H9 (cell line): Measurements from ENCODE around the gene RBL1. TPM values are rescaled to one million over a fixed set of nuclear protein-coding genes. Genes with fewer than 3 reads are reported as not detected.

Experiments used
- DNase-seq: peaks from one replicate; pipeline ENCODE4 v3.0.0-alpha.2; 2017
- H2AFZ ChIP-seq: one replicate; pipeline ENCODE4 v1.6.1; 2013; ENCODE audit warnings: mild to moderate bottlenecking, low read length, control low read depth, moderate library complexity
- H2AK5ac ChIP-seq: 2 replicates; pipeline ENCODE4 v1.6.1; 2013; ENCODE audit warnings: low read length, control low read depth, mixed read lengths; ENCODE audit not compliant: insufficient read length
- H2BK120ac ChIP-seq: one replicate; pipeline ENCODE4 v1.6.1; 2013; ENCODE audit warnings: low read depth, mild to moderate bottlenecking, low read length, control low read depth, inconsistent platforms; ENCODE audit not compliant: poor library complexity, severe bottlenecking
- H2BK12ac ChIP-seq: 2 replicates; pipeline ENCODE4 v1.6.1; 2013; ENCODE audit warnings: low read length, control low read depth, mixed read lengths, low read depth; ENCODE audit not compliant: insufficient read length
- H2BK15ac ChIP-seq: 2 replicates; pipeline ENCODE4 v1.6.1; 2013; ENCODE audit warnings: low read depth, low read length, control low read depth
- H2BK20ac ChIP-seq: one replicate; pipeline ENCODE4 v1.6.1; 2013; ENCODE audit warnings: low read depth, mild to moderate bottlenecking, low read length, control low read depth, inconsistent platforms; ENCODE audit not compliant: poor library complexity, severe bottlenecking
- H2BK5ac ChIP-seq: 2 replicates; pipeline ENCODE4 v1.6.1; 2013; ENCODE audit warnings: low read length, control low read depth, mixed read lengths; ENCODE audit not compliant: insufficient read length
- H3K14ac ChIP-seq: 2 replicates; pipeline ENCODE4 v1.6.1; 2013; ENCODE audit warnings: low read length, control low read depth; ENCODE audit not compliant: insufficient read depth
- H3K18ac ChIP-seq: 2 replicates; pipeline ENCODE4 v1.6.1; 2013; ENCODE audit warnings: low read depth, mild to moderate bottlenecking, mixed read lengths, low read length, control low read depth; ENCODE audit not compliant: insufficient read length
- H3K23ac ChIP-seq: 2 replicates; pipeline ENCODE4 v1.6.1; 2013; ENCODE audit warnings: low read length, control low read depth, mixed read lengths, low read depth; ENCODE audit not compliant: insufficient read length
- H3K23me2 ChIP-seq: 2 replicates; pipeline ENCODE4 v1.6.1; 2013; ENCODE audit warnings: low read depth, mild to moderate bottlenecking, mixed read lengths, low read length, control low read depth; ENCODE audit not compliant: insufficient read length, poor library complexity, severe bottlenecking
- H3K27ac ChIP-seq: 2 replicates; pipeline ENCODE4 v1.5.1; 2013; ENCODE audit warnings: low read length, control low read depth, mixed read lengths, low read depth; ENCODE audit not compliant: insufficient read length
- H3K27me3 ChIP-seq: 2 replicates; pipeline ENCODE4 v1.6.1; 2013; ENCODE audit warnings: low read length, control low read depth, inconsistent platforms; ENCODE audit not compliant: insufficient read depth
- H3K4ac ChIP-seq: 2 replicates; pipeline ENCODE4 v1.6.1; 2013; ENCODE audit warnings: low read depth, mild to moderate bottlenecking, control low read depth, inconsistent platforms, low read length, moderate library complexity
- H3K4me1 ChIP-seq: 2 replicates; pipeline ENCODE4 v1.6.1; 2013; ENCODE audit warnings: low read length, control low read depth, inconsistent platforms; ENCODE audit not compliant: insufficient read depth
- H3K4me2 ChIP-seq: 2 replicates; pipeline ENCODE4 v1.6.1; 2013; ENCODE audit warnings: low read length, control low read depth, mixed read lengths; ENCODE audit not compliant: insufficient read length, insufficient read depth
- H3K56ac ChIP-seq: 2 replicates; pipeline ENCODE4 v1.6.1; 2013; ENCODE audit warnings: low read depth, mild to moderate bottlenecking, mixed read lengths, low read length, control low read depth; ENCODE audit not compliant: insufficient read length
- H3K79me1 ChIP-seq: 2 replicates; pipeline ENCODE4 v1.6.1; 2013; ENCODE audit warnings: low read depth, mild to moderate bottlenecking, moderate library complexity, low read length, control low read depth, inconsistent platforms; ENCODE audit not compliant: insufficient read depth, poor library complexity, severe bottlenecking
- H3K79me2 ChIP-seq: 2 replicates; pipeline ENCODE4 v1.6.1; 2013; ENCODE audit warnings: low read length, control low read depth, inconsistent platforms; ENCODE audit not compliant: insufficient read depth
- H3K9ac ChIP-seq: 2 replicates; pipeline ENCODE4 v1.6.1; 2013; ENCODE audit warnings: low read length, control low read depth, mixed read lengths; ENCODE audit not compliant: insufficient read length; ENCODE audit errors: extremely low read depth
- H3K9me3 ChIP-seq: one replicate; pipeline ENCODE4 v1.6.1; 2013; ENCODE audit warnings: low read depth, low read length, inconsistent platforms; ENCODE audit not compliant: control insufficient read depth
- H3T11ph ChIP-seq: one replicate; pipeline ENCODE4 v1.6.1; 2013; ENCODE audit warnings: mild to moderate bottlenecking, low read length, control low read depth, inconsistent platforms
- H4K20me1 ChIP-seq: one replicate; pipeline ENCODE4 v1.6.1; 2013; ENCODE audit not compliant: control insufficient read depth, insufficient read length, insufficient read depth
- H4K5ac ChIP-seq: 2 replicates; pipeline ENCODE4 v1.6.1; 2013; ENCODE audit warnings: low read depth, mild to moderate bottlenecking, mixed read lengths, low read length, control low read depth; ENCODE audit not compliant: insufficient read length
- H4K8ac ChIP-seq: replicated peaks from 2 replicates; pipeline ENCODE4 v1.6.1; 2013; ENCODE audit warnings: low read length, control low read depth, mixed read lengths, low read depth; ENCODE audit not compliant: insufficient read length
- H4K91ac ChIP-seq: 2 replicates; pipeline ENCODE4 v1.6.1; 2013; ENCODE audit warnings: low read depth, mild to moderate bottlenecking, moderate library complexity, mixed read lengths, low read length, control low read depth; ENCODE audit not compliant: insufficient read length
- H3K27ac Mint-ChIP-seq, 3 experiments: 2 replicates in 2 of 3; 3 replicates in 1 of 3; pipeline ENCODE4 v1.8.0; 2020 to 2021; ENCODE audit warnings: mixed read lengths in 3 of 3, mild to moderate bottlenecking in 1 of 3, moderate library complexity in 1 of 3
- H3K27me3 Mint-ChIP-seq: 2 replicates; pipeline ENCODE4 v1.8.0; 2021; ENCODE audit warnings: low read depth, mild to moderate bottlenecking, moderate library complexity, mixed read lengths
- H3K36me3 Mint-ChIP-seq, 3 experiments: 2 replicates in 2 of 3; 3 replicates in 1 of 3; pipeline ENCODE4 v1.8.0; 2020 to 2021; ENCODE audit warnings: low read depth in 3 of 3, mixed read lengths in 3 of 3; ENCODE audit not compliant: insufficient read depth in 1 of 3
- H3K4me1 Mint-ChIP-seq, 2 experiments: 2 replicates each; pipeline ENCODE4 v1.8.0; 2020; ENCODE audit warnings: mixed read lengths in 2 of 2
- H3K4me3 Mint-ChIP-seq, 2 experiments: 2 replicates in 1 of 2; 3 replicates in 1 of 2; pipeline ENCODE4 v1.8.0; 2020 to 2021; ENCODE audit warnings: mild to moderate bottlenecking in 2 of 2, mixed read lengths in 2 of 2, moderate library complexity in 1 of 2
- H3K9me3 Mint-ChIP-seq, 2 experiments: 2 replicates in 1 of 2; 3 replicates in 1 of 2; pipeline ENCODE4 v1.8.0; 2020; ENCODE audit warnings: mild to moderate bottlenecking in 2 of 2, mixed read lengths in 2 of 2, moderate library complexity in 1 of 2
- CTCF ChIP-seq: fragments of 200-600 bp; sonication (generic); conservative IDR thresholded peaks from 3 replicates; pipeline ENCODE4 v1.8.0; 2021; ENCODE audit warnings: antibody characterized with exemption, mild to moderate bottlenecking
- WGBS: extraction: QIAGEN DNeasy Blood & Tissue Kit; methylation state at CpG from one replicate; pipeline ENCODE4 v1.1.7; 2013; ENCODE audit warnings: missing lambda C conversion rate, low lambda C conversion rate, mixed read lengths; ENCODE audit not compliant: insufficient read length; ENCODE audit errors: extremely low coverage; 5-methylcytosine and 5-hydroxymethylcytosine counted together
- total RNA-seq: library from RNA; stranded (reverse); gene quantifications from 2 replicates; pipeline ENCODE4 v1.2.1, GENCODE V29; 2021

Gene RBL1
- total RNA-seq, 1 experiment from 2014 or later, result 14.1 TPM

GRCh38 chr20:37142708-37143107 is 46.9 kb upstream of the RBL1 start:
- no peaks in the 10 kb centered on the region for H3K27me3 Mint-ChIP-seq
- H3K4me2 ChIP-seq, result no peak overlapping the region
- H3K4me1 ChIP-seq, result no peaks in the 10 kb centered on the region
- no peaks in the 10 kb centered on the region for H3K9me3 ChIP-seq
- no peak overlapping the region for H4K91ac ChIP-seq
- no peak overlapping the region for H3K56ac ChIP-seq
- no peak overlapping the region for H2BK20ac ChIP-seq
- no peaks in the 10 kb centered on the region for H3K79me1 ChIP-seq
- H3K27ac Mint-ChIP-seq, result no peak overlapping the region; a peak in 1 of 7 replicates
- no peaks in the 10 kb centered on the region for H3K36me3 Mint-ChIP-seq
- no peak overlapping the region for H3T11ph ChIP-seq
- no peak overlapping the region for H3K4ac ChIP-seq
- no peak overlapping the region for H4K8ac ChIP-seq
- WGBS, result no CpG with 5 or more reads among the region's 3 CpGs
- no peak overlapping the region for H4K5ac ChIP-seq
- H2BK12ac ChIP-seq, result no peak overlapping the region
- H3K4me1 Mint-ChIP-seq, result no peaks in the 10 kb centered on the region
- no peak overlapping the region for H2BK15ac ChIP-seq
- H3K9me3 Mint-ChIP-seq, result no peaks in the 10 kb centered on the region
- no peak overlapping the region for H3K18ac ChIP-seq
- no peak for DNase-seq
- H2BK120ac ChIP-seq, result no peak overlapping the region
- H3K79me2 ChIP-seq, result no peaks in the 10 kb centered on the region
- no peak overlapping the region for H3K23ac ChIP-seq
- no peak overlapping the region for H3K4me3 Mint-ChIP-seq
- no peak overlapping the region for H3K27ac ChIP-seq
- H3K9ac ChIP-seq, result no peak overlapping the region
- H3K23me2 ChIP-seq, result no peaks in the 10 kb centered on the region
- no peak overlapping the region for H3K14ac ChIP-seq
- H4K20me1 ChIP-seq, result no peaks in the 10 kb centered on the region
- no peak for TF ChIP-seq CTCF
- no peaks in the 10 kb centered on the region for H3K27me3 ChIP-seq
- H2BK5ac ChIP-seq, result no peak overlapping the region
- no peak overlapping the region for H2AFZ ChIP-seq
- no peak overlapping the region for H2AK5ac ChIP-seq
